Measurements from ENCODE around the gene BTBD9.
"Not testable (repeated sequence)": the region's sequence is repeated elsewhere in the genome, so short reads cannot be mapped to it uniquely, and the experiment has no call there.

Gene BTBD9

GRCh38 chr6:38632490-38632889 is 7.2 kb downstream of the BTBD9 start:
- TF ChIP-seq ESRRG (CRISPR knock-in tag; IDR thresholded peaks at IDR 0.05) = no peak
- no peak for TF ChIP-seq POU6F1 (CRISPR knock-in tag; IDR thresholded peaks at IDR 0.05; ENCODE audit: borderline replicate concordance, low read depth)
- no peak for TF ChIP-seq ZFP3 (CRISPR knock-in tag; IDR thresholded peaks at IDR 0.05)

GRCh38 chr6:38631186-38631783 is 8.4 kb downstream of the BTBD9 start:
- ATAC-seq = no peak
- TF ChIP-seq CSRNP3 (CRISPR knock-in tag; IDR thresholded peaks at IDR 0.05) (no peak), ZFP30 (CRISPR knock-in tag; IDR thresholded peaks at IDR 0.05) (no peak), POU6F1 (CRISPR knock-in tag; IDR thresholded peaks at IDR 0.05; ENCODE audit: borderline replicate concordance, low read depth) (no peak), GLIS3 (CRISPR knock-in tag; IDR thresholded peaks at IDR 0.05) (no peak), TOX (CRISPR knock-in tag; IDR thresholded peaks at IDR 0.05; ENCODE audit: borderline replicate concordance) (no peak), OSR1 (CRISPR knock-in tag; IDR thresholded peaks at IDR 0.05) (no peak)

More at GRCh38 chr6:38632490-38632889, 7.2 kb downstream of the BTBD9 start:
- ATAC-seq = no peak

GRCh38 chr6:38625217-38625616 is 14.5 kb downstream of the BTBD9 start:
- TF ChIP-seq ESRRG (CRISPR knock-in tag; IDR thresholded peaks at IDR 0.05) (no peak), ZNF565 (CRISPR knock-in tag; conservative IDR thresholded peaks at IDR 0.05; ENCODE audit: low read depth) (no peak), SNAI2 (CRISPR knock-in tag; IDR thresholded peaks at IDR 0.05) (no peak)
- no peak for ATAC-seq

- ATAC-seq = not testable (repeated sequence)
These were observed 20.4 kb downstream of the BTBD9 start for GRCh38 chr6:38619342-38619741.

GRCh38 chr6:38618301-38618700 is 21.4 kb downstream of the BTBD9 start:
- not testable (repeated sequence) for ATAC-seq

- no peak for ATAC-seq
- TF ChIP-seq TSHZ2 (CRISPR knock-in tag; IDR thresholded peaks at IDR 0.05) = no peak
- no peak for TF ChIP-seq RARB (CRISPR knock-in tag; IDR thresholded peaks at IDR 0.05)
- TF ChIP-seq ESRRG (CRISPR knock-in tag; IDR thresholded peaks at IDR 0.05) = no peak
- no peak for TF ChIP-seq TCF4 (CRISPR knock-in tag; IDR thresholded peaks at IDR 0.05; ENCODE audit: borderline replicate concordance)
- no peak for TF ChIP-seq BACH2 (CRISPR knock-in tag; IDR thresholded peaks at IDR 0.05; ENCODE audit: borderline replicate concordance)
- no peak for TF ChIP-seq POU6F1 (CRISPR knock-in tag; IDR thresholded peaks at IDR 0.05; ENCODE audit: borderline replicate concordance, low read depth)
- no peak for TF ChIP-seq PPARA (CRISPR knock-in tag; IDR thresholded peaks at IDR 0.05; ENCODE audit: borderline replicate concordance)
- TF ChIP-seq GLIS3 (CRISPR knock-in tag; IDR thresholded peaks at IDR 0.05) = no peak
- TF ChIP-seq CREB5 (CRISPR knock-in tag; IDR thresholded peaks at IDR 0.05; ENCODE audit: low read depth) = no peak
- no peak for TF ChIP-seq ZFP30 (CRISPR knock-in tag; IDR thresholded peaks at IDR 0.05)
- no peak for TF ChIP-seq PATZ1 (CRISPR knock-in tag; IDR thresholded peaks at IDR 0.05; ENCODE audit: borderline replicate concordance)
- no peak for TF ChIP-seq TOX (CRISPR knock-in tag; IDR thresholded peaks at IDR 0.05; ENCODE audit: borderline replicate concordance)
- no peak for TF ChIP-seq ZFP3 (CRISPR knock-in tag; IDR thresholded peaks at IDR 0.05)
- no peak for TF ChIP-seq ZNF70 (CRISPR knock-in tag; IDR thresholded peaks at IDR 0.05)
These were observed 21.9 kb downstream of the BTBD9 start for GRCh38 chr6:38617856-38618255.
